GM13976 (cell line): ENCODE measurements around the gene PITPNB.

Experiments
- DNase-seq: peaks from one replicate; pipeline ENCODE4 v3.0.0; 2012; ENCODE audit warnings: low spot score
- in situ Hi-C: fragments of 300-500 bp; cut with MboI; formaldehyde crosslinking; loops from one replicate; pipeline ENCODE4 v1.12.0; 2022; ENCODE audit warnings: low sequenced_read_pairs, mixed read lengths, inconsistent platforms; ENCODE audit not compliant: unreplicated experiment
- TF ChIP-seq, protein P1 (sequence below): IDR thresholded peaks from 2 replicates; pipeline ENCODE4 v1.5.1; 2012; ENCODE audit warnings: borderline replicate concordance, mild to moderate bottlenecking; ENCODE audit not compliant: insufficient read depth; ENCODE audit errors: extremely low read depth, missing control alignments, control extremely low read depth

The PITPNB gene

DNA sequence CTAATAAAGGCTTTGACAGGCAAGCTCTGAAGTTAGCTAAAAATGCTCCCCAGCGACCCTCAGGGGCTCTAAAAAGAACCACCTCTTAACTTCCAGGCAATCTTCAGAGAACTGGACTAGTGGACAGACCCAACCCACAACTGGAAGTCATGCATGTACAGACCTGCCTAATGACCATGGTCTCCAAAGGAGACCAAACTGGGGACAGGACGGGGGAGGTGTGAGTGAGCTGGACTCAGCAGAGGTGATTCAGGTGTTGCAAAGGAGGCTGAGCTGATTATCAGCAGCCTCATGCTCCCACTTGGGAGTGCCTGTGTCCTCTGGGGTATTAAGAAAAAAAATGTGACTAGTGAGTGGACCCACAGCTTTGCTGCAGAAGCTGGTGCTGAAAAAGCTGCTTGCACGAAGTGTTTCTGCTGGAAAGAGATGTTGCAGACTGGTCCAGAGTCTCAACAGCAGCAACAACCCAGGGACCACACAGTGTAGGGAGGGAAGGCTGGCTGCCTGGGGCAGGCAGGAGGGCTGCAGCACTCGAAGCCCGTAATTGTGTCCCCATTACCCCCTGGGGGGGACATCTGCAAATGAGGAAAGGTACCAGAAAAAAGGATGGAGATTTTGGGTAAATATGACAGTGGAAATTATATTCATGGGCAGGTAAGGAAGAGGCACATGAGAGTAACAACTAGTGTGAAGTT lies 35.3 kb downstream of the PITPNB start:
- in situ Hi-C loops: loop anchor here (10.0 to 25.0 kb wide), 2 partner anchors 121 to 928 kb away; partner anchors contain the start of gene XBP1
- TF ChIP-seq, protein P1, sequence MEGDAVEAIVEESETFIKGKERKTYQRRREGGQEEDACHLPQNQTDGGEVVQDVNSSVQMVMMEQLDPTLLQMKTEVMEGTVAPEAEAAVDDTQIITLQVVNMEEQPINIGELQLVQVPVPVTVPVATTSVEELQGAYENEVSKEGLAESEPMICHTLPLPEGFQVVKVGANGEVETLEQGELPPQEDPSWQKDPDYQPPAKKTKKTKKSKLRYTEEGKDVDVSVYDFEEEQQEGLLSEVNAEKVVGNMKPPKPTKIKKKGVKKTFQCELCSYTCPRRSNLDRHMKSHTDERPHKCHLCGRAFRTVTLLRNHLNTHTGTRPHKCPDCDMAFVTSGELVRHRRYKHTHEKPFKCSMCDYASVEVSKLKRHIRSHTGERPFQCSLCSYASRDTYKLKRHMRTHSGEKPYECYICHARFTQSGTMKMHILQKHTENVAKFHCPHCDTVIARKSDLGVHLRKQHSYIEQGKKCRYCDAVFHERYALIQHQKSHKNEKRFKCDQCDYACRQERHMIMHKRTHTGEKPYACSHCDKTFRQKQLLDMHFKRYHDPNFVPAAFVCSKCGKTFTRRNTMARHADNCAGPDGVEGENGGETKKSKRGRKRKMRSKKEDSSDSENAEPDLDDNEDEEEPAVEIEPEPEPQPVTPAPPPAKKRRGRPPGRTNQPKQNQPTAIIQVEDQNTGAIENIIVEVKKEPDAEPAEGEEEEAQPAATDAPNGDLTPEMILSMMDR: no peak
- no peak for DNase-seq

DNA sequence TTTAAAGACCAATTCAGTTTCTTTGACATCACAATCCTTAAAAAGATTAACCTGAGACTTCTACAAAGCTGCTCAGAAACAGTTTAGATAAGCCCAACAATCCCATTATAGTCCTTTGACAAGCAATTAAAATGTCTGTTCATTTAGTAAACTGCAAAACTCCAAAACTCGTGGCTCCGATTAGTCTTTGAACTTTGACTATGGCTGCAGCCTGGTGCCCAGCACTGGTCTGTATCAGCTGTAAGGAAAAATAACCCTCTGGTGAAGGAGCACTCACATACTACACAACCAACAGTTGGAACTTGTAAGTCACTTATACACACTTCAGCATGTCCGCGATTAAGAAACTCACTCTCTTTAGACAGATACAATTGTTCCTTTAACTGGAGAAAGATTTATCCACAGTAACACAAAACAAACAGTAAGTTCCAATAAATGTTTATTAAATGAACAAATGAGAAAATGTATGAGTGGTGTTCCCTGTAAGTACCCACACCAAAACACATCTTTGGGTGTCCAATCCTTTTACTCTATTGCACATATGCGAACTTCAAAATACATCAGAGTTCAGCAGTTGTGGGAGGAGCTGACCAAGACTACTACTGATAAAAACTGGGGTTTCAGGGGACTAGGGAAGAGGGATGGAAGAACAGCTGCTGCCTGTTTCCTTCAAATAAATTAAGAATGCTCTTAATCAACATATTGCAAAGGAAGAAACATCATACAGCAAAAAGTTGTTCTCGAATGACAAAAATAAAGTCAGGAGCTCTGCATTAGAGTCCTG lies 36.4 kb downstream of the PITPNB start:
- in situ Hi-C loops: loop anchor here (10.0 to 25.0 kb wide), 2 partner anchors 122 to 930 kb away; partner anchors contain the start of gene XBP1
- TF ChIP-seq, protein P1: no peak
- no peak for DNase-seq

DNA sequence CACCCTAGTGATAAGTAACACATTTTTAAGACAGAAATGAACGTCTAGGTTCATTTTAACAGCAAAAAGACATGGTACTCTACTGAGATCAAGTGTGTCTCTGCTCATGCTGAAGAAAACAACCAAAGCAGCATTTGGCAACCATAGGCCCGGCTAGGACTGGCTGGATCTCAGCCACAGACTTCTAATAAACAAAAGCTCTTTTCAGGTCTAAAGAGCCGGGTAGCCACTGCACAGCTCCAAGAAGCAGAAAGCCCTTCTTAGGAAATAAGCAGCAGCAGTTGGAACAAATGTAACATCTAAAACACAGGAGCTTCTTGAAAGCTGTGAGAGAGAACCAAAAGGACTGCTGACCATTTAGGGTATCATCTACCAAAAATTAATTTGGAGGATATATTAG lies 37.6 kb downstream of the PITPNB start:
- no peak for DNase-seq
- TF ChIP-seq, protein P1: no peak
- in situ Hi-C loops: loop anchor here (10.0 to 25.0 kb wide), 2 partner anchors 123 to 931 kb away; partner anchors contain the start of gene XBP1

DNA sequence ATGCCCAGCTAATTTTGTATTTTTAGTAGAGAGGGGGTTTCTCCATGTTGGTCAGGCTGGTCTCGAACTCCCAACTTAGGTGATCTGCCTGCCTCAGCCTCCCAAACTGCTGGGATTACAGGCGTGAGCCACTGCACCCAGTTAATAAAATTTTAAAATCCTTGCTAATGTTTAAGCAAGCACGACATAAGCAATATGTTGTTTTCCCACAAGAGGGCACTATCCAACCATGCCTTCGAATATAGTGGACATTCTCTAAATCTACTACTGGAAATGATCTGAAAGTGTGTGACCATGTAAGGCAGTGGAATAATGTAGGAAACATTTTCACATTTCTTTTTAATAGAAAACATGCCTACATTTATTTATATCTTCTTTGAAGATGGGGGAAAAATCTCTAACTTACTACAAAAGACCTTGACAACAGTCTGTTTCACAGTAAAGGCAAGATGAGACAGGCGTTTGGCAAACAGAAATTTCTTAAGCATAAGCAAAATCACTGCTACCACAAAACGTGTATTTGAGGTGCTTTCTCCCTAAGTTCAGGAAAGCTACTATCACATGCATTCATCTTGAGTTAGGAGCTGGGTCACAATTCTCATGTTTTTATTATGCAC lies 38.2 kb downstream of the PITPNB start:
- TF ChIP-seq, protein P1: peak; percentile 58
- in situ Hi-C loops: loop anchor here (10.0 to 25.0 kb wide), 2 partner anchors 124 to 931 kb away; partner anchors contain the start of gene XBP1
- DNase-seq: no peak

DNA sequence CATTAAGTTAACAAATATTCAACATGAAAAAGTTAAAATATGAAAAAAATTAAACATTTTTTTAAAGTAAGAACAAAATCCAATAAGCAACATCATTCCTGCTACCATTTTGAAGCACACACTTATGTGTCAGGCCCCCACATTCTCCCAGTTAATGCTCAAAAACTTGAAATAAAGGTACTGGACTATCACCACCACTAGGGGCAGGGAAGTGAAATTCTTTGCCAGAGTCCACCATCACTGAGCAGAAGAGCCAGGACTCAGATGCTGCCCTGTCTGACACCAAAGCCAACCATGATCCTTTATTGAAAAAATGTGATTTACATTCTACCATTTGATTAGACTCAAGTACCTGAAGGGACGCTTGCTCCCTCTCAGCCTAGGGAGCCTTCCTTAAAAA lies 39.1 kb downstream of the PITPNB start:
- TF ChIP-seq, protein P1: peak; percentile 13
- DNase-seq: peak; percentile 34
- in situ Hi-C loops: loop anchor here (10.0 to 25.0 kb wide), 2 partner anchors 125 to 932 kb away; partner anchors contain the start of gene XBP1

DNA sequence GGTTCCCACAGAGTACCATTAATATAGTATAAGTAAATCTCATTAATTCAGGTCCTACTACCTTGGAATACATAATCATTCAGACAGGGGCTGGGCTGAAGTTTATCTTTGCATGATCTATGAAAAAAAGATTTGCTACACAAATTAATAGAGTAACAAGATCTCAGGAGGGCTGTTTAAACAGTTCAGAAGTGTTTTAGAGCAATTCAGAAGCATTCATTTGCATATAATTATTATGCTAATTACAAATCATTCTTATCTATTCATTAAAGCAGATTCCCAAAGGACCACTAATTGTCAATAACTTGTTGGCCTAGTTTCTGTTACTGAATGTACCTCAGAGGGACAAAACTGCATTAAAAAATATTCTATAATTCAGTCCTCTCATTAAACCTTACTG lies 40.5 kb downstream of the PITPNB start:
- in situ Hi-C loops: loop anchor here (25.0 kb wide), 1 partner anchor 934 kb away; the partner anchor contains the start of gene XBP1
- no peak for DNase-seq
- TF ChIP-seq, protein P1: no peak
